Smooth muscle cell of the brain vasculature (primary cell): ENCODE data around the gene DYRK1B.
A peak's percentile ranks its signal among the peaks of the same experiment; 100 is the strongest.
"Not testable (repeated sequence)": the region's sequence is repeated elsewhere in the genome, so short reads cannot be mapped to it uniquely, and the experiment has no call there.

Experiments used
- DNase-seq: peaks from one replicate; pipeline ENCODE4 v3.0.0-alpha.2; 2012; ENCODE audit warnings: low read depth, low spot score

DYRK1B gene

DNA sequence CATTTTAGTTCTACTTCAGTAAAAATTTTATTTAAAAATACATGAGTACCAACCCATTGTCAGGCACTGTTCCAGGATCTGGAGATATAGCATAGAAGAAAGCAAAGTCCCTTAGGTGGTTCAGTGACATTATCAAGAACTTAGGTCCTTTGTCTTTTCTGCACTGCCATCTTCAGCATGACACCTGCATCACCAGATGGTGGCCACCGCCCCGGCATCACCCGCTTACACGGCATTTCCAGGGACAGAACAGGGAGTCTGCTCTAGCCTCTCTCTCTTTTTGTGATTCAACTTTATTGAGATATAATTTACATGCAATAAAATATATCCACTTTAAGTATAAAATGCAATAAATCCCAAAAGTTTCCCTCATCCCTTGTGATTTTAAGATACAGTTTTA, 23.5 kb downstream of the DYRK1B start:
- DNase-seq = no peak

DNA sequence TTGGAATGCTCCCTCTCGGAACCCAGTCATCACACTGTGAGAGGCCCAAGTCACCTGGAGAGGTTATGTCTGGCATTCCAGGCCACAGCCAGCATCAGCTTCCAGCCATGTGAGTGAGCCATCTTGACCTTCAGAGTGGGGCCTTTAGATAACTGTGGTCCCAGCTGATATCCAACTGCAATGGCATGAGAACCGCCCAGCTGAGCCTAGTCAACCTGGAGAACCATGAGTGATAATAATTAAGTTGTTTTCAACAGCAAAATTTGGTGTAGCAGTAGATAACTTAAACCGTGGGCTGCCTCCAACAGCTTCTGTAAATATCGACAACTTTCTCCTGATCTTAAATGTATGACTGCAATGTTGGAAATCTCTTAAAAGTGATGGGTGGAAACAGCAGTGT, 24.6 kb downstream of the DYRK1B start:
- no peak for DNase-seq

DNA sequence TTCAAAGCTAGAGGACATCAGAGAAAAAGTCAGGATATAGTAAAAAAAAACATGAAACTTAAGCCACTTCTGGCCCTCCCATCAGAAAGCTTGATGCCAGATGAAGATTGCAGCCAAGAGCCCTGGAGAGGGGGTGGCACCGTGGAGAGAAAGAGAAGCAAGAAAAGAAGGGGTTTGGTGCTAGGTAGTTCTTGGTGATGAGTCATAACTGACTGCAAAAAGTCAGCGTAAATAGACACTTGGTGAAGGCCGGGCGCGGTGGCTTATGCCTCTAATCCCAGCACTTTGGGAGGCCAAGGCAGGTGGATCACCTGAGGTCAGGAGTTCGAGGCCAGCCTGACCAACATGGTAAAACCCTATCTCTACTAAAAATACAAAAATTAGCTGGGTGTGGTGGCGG, 25.3 kb downstream of the DYRK1B start:
- not testable (repeated sequence) for DNase-seq

DNA sequence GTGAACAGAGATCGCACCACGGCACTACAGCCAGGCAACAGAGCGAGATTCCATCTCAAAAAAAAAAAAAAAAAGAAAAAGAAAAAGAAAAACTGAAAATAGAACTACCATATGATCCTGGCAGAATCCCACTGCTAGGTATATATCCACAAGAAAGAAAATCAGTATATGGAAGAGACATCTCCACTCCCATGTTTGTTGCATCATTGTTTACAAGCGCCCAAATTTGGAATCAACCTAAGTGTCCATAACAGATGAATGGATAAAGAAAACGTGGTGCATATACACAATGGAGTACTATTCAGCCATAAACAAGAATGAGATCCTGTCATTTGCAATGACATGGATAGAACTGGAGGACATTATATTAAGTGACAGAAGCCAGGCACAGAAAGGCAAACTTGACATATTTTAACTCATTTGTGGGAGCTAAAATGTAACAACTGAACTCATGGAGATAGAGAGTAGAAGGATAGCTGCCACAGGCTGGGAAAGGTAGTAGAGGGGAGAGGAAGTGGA, 26.1 kb downstream of the DYRK1B start:
- no peak for DNase-seq

DNA sequence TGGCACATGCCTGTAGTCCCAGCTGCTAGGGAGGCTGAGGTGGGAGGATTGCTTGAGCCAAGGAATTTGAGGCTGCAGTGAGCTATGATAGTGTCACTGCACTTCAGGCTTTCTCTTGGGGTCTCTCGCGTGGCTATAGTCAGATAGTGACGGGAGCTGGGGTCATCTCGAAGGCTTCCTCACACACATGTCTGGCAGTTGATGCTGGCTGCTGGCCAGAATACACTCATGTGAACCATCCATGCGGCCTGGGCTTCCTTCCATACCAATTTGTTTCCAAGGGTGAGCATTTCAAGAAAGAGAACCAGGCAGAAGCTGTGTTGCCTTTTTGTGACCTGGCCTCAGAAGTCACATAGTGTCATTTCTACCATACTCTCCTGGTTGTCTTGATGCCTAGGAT, 28.9 kb downstream of the DYRK1B start:
- no peak for DNase-seq

DNA sequence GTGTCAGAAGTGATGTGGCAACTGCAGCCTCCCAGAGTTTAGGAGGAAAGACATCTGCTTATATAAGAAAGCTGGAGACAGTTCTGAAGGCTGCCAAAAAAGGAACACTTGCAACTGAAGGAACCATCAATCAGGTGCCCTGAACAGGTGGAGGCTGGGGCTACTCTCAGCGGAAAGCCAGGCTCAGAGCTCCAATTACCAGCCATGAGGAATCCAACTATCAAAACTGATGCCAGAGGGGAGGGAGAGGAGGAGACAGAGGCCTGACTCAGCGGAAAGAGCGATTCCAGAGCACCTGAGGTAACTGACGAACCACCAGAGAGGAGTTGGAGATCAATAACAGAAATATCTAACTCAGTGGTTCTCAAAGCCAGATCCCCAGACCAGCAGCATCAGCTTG, 31.0 kb downstream of the DYRK1B start:
- no peak for DNase-seq

DNA sequence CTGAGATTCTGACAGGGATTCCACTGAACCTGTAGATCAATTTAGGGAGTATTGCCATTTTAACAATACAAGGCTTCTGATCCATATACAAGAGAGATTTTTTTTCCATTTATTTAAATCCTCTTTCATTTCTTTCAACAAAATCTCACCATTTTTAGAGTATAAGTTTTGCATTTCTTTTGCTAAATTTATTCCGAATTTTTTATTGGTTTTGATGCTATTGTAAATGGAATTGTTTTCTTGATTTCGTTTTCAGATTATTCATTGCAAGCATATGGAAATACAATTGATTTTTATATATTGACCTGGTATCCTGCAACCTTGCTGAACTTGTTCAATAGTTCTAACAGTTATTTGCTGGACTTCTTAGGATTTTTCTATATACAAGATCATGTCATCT, 36.9 kb downstream of the DYRK1B start:
- no peak for DNase-seq

DNA sequence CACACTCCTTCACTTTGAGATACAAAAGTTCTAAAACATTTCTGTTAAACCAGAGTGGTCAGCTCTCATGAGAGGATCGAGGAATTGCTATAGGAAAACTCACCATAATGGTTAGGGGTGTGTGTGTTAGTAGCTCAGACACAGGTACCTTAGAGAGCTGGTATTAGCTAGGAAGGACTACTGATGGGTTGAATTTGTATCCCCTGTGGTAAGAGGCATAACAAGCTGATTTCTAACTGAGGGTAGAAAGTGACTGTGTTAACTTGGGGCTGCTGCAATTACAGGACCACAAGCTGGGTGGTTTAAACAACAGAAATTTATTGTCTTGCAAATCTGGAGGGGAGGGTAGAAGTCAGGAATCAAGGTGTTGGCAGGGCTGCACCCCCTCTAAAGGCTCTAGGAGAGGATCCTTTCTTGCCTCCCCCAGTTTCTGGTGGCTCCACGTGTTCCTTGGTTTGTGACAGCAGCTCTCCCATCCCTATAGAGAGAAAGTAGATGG, 37.9 kb downstream of the DYRK1B start:
- no peak for DNase-seq

DNA sequence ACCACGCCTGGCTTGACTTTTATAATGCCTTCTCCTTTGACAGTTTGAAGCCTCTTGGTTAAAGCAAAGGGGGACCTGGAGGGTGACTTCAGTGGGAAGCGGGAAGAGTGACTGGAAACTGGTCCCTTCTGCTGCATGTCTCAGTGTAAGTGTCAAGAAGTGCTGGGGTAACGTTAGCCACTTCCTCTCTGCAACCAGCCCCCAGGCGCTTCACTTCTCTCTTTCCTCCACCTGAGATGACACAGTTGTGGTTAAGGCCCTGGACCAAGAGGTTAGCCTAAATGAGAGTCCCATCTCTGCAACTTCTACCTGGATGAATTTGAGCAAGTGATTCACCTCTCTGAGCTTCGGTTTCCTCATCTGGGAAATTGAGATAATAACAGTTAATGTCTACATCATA, 39.0 kb downstream of the DYRK1B start:
- DNase-seq = no peak

DNA sequence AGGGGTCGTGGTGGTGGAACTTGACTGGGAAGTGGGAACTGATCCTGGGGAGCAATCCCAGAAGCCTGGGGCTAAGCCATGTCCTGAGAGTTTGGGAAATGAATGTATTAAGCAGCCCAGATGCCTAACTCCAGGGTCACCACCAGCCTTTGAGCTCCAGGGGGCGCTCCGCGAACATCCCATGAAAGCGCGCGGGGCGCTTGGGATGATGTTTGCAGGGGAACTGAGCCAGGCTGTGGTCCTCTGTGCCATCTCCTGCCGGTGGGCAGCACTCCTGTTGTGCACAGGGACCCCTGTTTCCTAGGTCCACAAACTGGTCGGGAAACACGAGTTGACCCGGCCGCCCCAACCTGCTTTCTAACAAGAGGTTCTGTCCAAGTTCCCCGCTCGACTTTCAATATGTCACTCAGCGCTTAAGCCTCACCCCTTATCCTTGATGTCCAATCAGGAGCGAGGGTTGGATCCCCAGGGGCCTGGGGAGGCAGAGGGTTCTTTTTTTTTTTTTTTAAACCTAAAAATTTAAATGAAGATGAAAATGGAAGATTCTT, 40.9 kb downstream of the DYRK1B start:
- peak; percentile 69 for DNase-seq

DNA sequence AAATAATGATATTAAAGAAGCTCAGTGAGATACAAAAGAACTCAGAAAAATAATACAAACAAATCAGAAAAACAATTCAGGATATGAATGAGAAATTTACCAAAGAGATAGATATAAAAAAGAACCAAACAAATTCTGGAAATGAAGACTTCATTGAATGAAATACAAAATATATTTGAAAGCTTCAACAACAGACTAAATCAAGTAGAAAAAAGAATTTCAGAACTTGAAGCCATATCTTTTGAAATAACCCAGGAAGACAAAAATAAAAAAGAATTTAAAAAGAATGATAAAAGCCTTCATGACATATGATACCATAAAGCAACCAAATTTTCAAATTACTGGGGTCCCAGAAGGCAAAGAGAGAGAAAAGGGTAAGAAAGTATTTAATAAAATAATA, 45.7 kb downstream of the DYRK1B start:
- no peak for DNase-seq

DNA sequence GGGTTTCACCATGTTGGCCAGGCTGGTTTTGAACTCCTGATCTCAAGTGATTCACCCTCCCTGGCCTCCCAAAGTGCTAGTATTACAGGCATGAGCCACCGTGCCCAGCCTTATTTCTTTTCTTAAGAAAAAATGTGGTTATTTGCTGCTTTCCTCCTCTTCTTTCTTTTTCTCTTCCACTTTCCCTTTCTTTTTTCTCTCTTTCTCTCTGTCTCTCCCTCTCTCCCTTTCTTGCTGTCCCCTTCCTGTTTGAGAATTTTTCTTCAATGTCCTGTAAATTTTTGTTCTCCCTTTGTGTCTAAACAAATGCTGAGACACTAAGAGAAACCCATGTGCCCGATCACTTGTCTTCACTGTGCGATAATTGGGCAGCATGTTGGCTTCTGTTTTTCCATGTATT, 53.1 kb downstream of the DYRK1B start:
- DNase-seq = no peak

DNA sequence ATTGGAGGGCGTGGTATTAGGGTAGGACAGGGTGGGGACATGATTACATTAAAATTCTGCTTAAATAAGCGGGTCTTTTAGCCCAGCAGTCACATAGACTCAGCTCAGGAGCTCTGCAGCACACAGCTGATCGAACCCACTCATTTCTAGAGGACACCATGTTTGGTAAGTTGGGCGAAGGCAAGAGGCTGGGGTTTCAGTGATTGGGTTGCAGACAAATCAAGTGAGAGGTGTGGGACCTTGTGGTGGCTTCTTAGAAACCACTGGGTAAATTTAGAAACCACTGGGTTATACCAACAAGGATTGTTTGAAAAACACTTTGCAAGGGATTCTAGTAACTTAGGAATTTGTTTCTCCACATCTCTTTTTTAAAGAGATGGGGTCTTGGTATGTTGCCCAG, 55.2 kb downstream of the DYRK1B start, which contains the start of gene LEUTX:
LEUTX (plus strand) TSS at position 92 of the 400 bp plus-strand sequence; CDS start at position 159, 67 bp downstream.
- DNase-seq = no peak
